Endothelial cell of umbilical vein (primary cell): ENCODE measurements around the gene CNST. TPM values are rescaled to one million over a fixed set of nuclear protein-coding genes. Genes with fewer than 3 reads are reported as not detected.

Experiments
- BruUV-seq: library from RNA; stranded (reverse); fragments of 400-500 nt; replicated peaks from 2 replicates; lab custom pipeline; 2021; lab: Mats Ljungman, UMichigan
- CTCF ChIA-PET: fragments of 300-600, 350-600 bp; sonication (Branson Sonifier 250); formaldehyde crosslinking; loops from one replicate; lab custom pipeline; 2021; ENCODE audit warnings: antibody characterized with exemption, inconsistent platforms; lab: Charles Lee
- POLR2A ChIA-PET: fragments of 300-600, 350-600 bp; sonication (Branson Sonifier 250); formaldehyde crosslinking; loops from one replicate; lab custom pipeline; 2021; ENCODE audit warnings: antibody characterized with exemption, inconsistent platforms; lab: Charles Lee
- DNase-seq: peaks from one replicate; pipeline ENCODE4 v3.0.0-alpha.2; 2011; ENCODE audit warnings: low read depth, low spot score
- FAIRE-seq: peaks from 2 replicates; lab custom pipeline; 2011; peaks lifted over from hg19 to GRCh38; lab: Jason Lieb, UNC
- H2AFZ ChIP-seq: 2 replicates; pipeline ENCODE4 v1.6.0; 2012; ENCODE audit warnings: low read depth, low read length, control low read depth, inconsistent platforms
- H3K27ac ChIP-seq: 2 replicates; pipeline ENCODE4 v1.5.1; 2011; ENCODE audit warnings: low read depth, mild to moderate bottlenecking, control low read depth, low read length, moderate library complexity; ENCODE audit not compliant: insufficient read depth
- H3K27me3 ChIP-seq, 2 experiments: 2 replicates each; pipeline versions ENCODE4 v1.6.0 to v1.6.1; 2011; ENCODE audit warnings: low read length in 2 of 2, mixed read lengths in 1 of 2; ENCODE audit not compliant: control insufficient read depth in 2 of 2, insufficient read depth in 2 of 2
- H3K36me3 ChIP-seq, 2 experiments: 2 replicates in 1 of 2; 3 replicates in 1 of 2; pipeline ENCODE4 v1.5.1; 2011; ENCODE audit warnings: low read length in 2 of 2, mild to moderate bottlenecking in 1 of 2, moderate library complexity in 1 of 2; ENCODE audit not compliant: control insufficient read depth in 2 of 2, insufficient read depth in 2 of 2; ENCODE audit errors: extremely low read depth in 1 of 2
- H3K4me1 ChIP-seq: 3 replicates; pipeline ENCODE4 v1.5.1; 2011; ENCODE audit warnings: mild to moderate bottlenecking, low read length; ENCODE audit not compliant: control insufficient read depth, insufficient read depth; ENCODE audit errors: extremely low read depth
- H3K4me2 ChIP-seq: 2 replicates; pipeline ENCODE4 v1.6.1; 2011; ENCODE audit warnings: low read length, control low read depth, mixed read lengths; ENCODE audit not compliant: insufficient read depth
- H3K4me3 ChIP-seq, 3 experiments: fragments of 200-600 bp in 1 of 3; sonication (generic), shearing (Covaris generic) in 1 of 3; replicated peaks in 1 of 3; 2 replicates each; pipeline ENCODE4 v1.5.1; 2011 to 2016; ENCODE audit warnings: control low read depth in 3 of 3, low read length in 3 of 3, mild to moderate bottlenecking in 2 of 3, inconsistent platforms in 1 of 3, low read depth in 1 of 3, moderate library complexity in 1 of 3; ENCODE audit not compliant: insufficient read depth in 1 of 3
- H3K79me2 ChIP-seq: 2 replicates; pipeline ENCODE4 v1.6.0; 2012; ENCODE audit warnings: low read length, inconsistent platforms; ENCODE audit not compliant: control insufficient read depth, insufficient read depth
- H3K9ac ChIP-seq: replicated peaks from 2 replicates; pipeline ENCODE3; 2011; ENCODE audit warnings: low read length, control low read depth; ENCODE audit not compliant: insufficient read depth; ENCODE audit errors: extremely low read depth
- H3K9me1 ChIP-seq: replicated peaks from 3 replicates; pipeline ENCODE4 v1.6.0; 2011; ENCODE audit warnings: mild to moderate bottlenecking, low read length; ENCODE audit not compliant: control insufficient read depth, insufficient read depth; ENCODE audit errors: extremely low read depth
- H3K9me3 ChIP-seq: replicated peaks from 2 replicates; pipeline ENCODE4 v1.5.1; 2012; ENCODE audit warnings: low read length, inconsistent platforms; ENCODE audit not compliant: control insufficient read depth, insufficient read depth
- H4K20me1 ChIP-seq: replicated peaks from 2 replicates; pipeline ENCODE3; 2011; ENCODE audit warnings: mild to moderate bottlenecking, low read length; ENCODE audit not compliant: control insufficient read depth, insufficient read depth; ENCODE audit errors: extremely low read depth
- EZH2 ChIP-seq: IDR thresholded peaks from 2 replicates; pipeline ENCODE4 v1.6.1; 2012; ENCODE audit warnings: borderline replicate concordance, low read depth, mild to moderate bottlenecking, moderate library complexity, low read length, inconsistent platforms; ENCODE audit not compliant: severe bottlenecking
- FOS ChIP-seq: IDR thresholded peaks from 2 replicates; pipeline ENCODE4 v1.6.1; 2011; ENCODE audit warnings: mild to moderate bottlenecking, low read length, moderate library complexity, borderline replicate concordance; ENCODE audit not compliant: insufficient read depth
- GATA2 ChIP-seq: IDR thresholded peaks from 2 replicates; pipeline ENCODE4 v1.7.0; 2011; ENCODE audit warnings: low read depth, mild to moderate bottlenecking, moderate library complexity, mixed read lengths, low read length; ENCODE audit not compliant: insufficient read length, insufficient read depth
- JUN ChIP-seq: IDR thresholded peaks from 2 replicates; pipeline ENCODE4 v1.6.1; 2011; ENCODE audit warnings: borderline replicate concordance, low read depth; ENCODE audit not compliant: insufficient read length, insufficient read depth
- MYC ChIP-seq: IDR thresholded peaks from one replicate; pipeline ENCODE4 v1.6.1; 2011; ENCODE audit warnings: mild to moderate bottlenecking, low read depth, low read length
- POLR2A ChIP-seq: IDR thresholded peaks from 2 replicates; pipeline ENCODE4 v1.6.1; 2012; ENCODE audit warnings: low read depth, mild to moderate bottlenecking, control low read depth, low read length
- POLR2AphosphoS5 ChIP-seq: IDR thresholded peaks from 2 replicates; pipeline ENCODE4 v1.6.1; 2012; ENCODE audit warnings: low read depth, mild to moderate bottlenecking, control low read depth, low read length, moderate library complexity; ENCODE audit not compliant: insufficient read depth
- dilution Hi-C: fragments of 300-500 bp; cut with MboI; formaldehyde crosslinking; loops from one replicate; pipeline ENCODE4 v1.15.0; 2019; ENCODE audit warnings: low sequenced_read_pairs; ENCODE audit not compliant: extremely low pct_ligation_motif_present
- intact Hi-C: fragments of 100-400 bp; cut with micrococcal nuclease; formaldehyde crosslinking; loops from one replicate; pipeline ENCODE4 v1.10.0; 2022
- polyA plus RNA-seq, 4 experiments: library from polyadenylated mRNA; depleted of rRNA in 3 of 4; stranded (reverse) in 3 of 4; unstranded in 1 of 4; fragments of >200 nt; gene quantifications; 2 replicates each; pipeline versions ENCODE4 v1.2.1 to v1.2.3, GENCODE V29; 2011 to 2012; ENCODE audit warnings: missing spikeins in 1 of 4
- total RNA-seq: library from RNA; stranded (reverse); gene quantifications from 2 replicates; pipeline ENCODE4 v1.2.3, GENCODE V29; 2021
- TF ChIP-seq, protein P1 (sequence below), 2 donors: IDR thresholded peaks; 1 replicate in 1 of 2; 2 replicates in 1 of 2; pipeline ENCODE4 v1.5.1; 2011; ENCODE audit warnings: low read length in 2 of 2, mild to moderate bottlenecking in 2 of 2, moderate library complexity in 2 of 2, control low read depth in 1 of 2, inconsistent platforms in 1 of 2, low read depth in 1 of 2; ENCODE audit not compliant: insufficient read depth in 1 of 2; ENCODE audit errors: extremely low read depth in 1 of 2
- TF ChIP-seq, protein P2 (sequence below): IDR thresholded peaks from 2 replicates; pipeline ENCODE4 v1.6.1; 2011; ENCODE audit not compliant: insufficient read depth, insufficient read length

CNST gene
- total and polyA plus RNA-seq, 2 donors (not counting 3 experiments of a cell fraction or from before 2014, with no cell fraction given), result 6.3 to 18.1 TPM

GRCh38 chr1:246622035-246622652, 55.9 kb downstream of the CNST start:
- Histone ChIP-seq H3K4me3 (no peak overlapping the region), H3K9me3 (no peaks in the 10 kb centered on the region), H3K9me1 (no peaks in the 10 kb centered on the region), H4K20me1 (no peaks in the 10 kb centered on the region), H3K27ac (no peak overlapping the region), H3K4me1 (no peaks in the 10 kb centered on the region), H3K4me2 (no peak overlapping the region), H2AFZ (no peak overlapping the region), H3K36me3 (peaks cover 0 to 2% of the 10 kb centered on the region in 2 experiments), H3K9ac (no peak overlapping the region), H3K27me3 (no peaks in the 10 kb centered on the region), H3K79me2 (peaks cover 6% of the 10 kb centered on the region)
- dilution Hi-C loops (no loop called here), intact Hi-C loops (no loop called here)
- POLR2A ChIA-PET, result no interaction called here
- CTCF ChIA-PET, result no interaction called here
- TF ChIP-seq GATA2 (no peak), POLR2AphosphoS5 (no peak), FOS (no peak), POLR2A (no peak), MYC (no peak), EZH2 (no peak), JUN (no peak)
- no peak for FAIRE-seq
- DNase-seq, result no peak
- BruUV-seq, result no TSS peak

GRCh38 chr1:246624091-246624490, 57.8 kb downstream of the CNST start:
- H3K27ac ChIP-seq, result no peak overlapping the region
- no peak overlapping the region for H2AFZ ChIP-seq
- H3K4me1 ChIP-seq, result no peaks in the 10 kb centered on the region
- H3K9me1 ChIP-seq, result no peaks in the 10 kb centered on the region
- FAIRE-seq (no peak), DNase-seq (no peak)
- BruUV-seq, result no TSS peak
- dilution Hi-C loops (no loop called here), intact Hi-C loops (no loop called here)
- H3K9me3 ChIP-seq, result no peaks in the 10 kb centered on the region
- no peak overlapping the region for H3K9ac ChIP-seq
- no peaks in the 10 kb centered on the region for H4K20me1 ChIP-seq
- TF ChIP-seq GATA2 (no peak), FOS (no peak), POLR2AphosphoS5 (no peak), JUN (no peak), MYC (no peak), EZH2 (no peak), POLR2A (no peak)
- TF ChIP-seq, protein P1, sequence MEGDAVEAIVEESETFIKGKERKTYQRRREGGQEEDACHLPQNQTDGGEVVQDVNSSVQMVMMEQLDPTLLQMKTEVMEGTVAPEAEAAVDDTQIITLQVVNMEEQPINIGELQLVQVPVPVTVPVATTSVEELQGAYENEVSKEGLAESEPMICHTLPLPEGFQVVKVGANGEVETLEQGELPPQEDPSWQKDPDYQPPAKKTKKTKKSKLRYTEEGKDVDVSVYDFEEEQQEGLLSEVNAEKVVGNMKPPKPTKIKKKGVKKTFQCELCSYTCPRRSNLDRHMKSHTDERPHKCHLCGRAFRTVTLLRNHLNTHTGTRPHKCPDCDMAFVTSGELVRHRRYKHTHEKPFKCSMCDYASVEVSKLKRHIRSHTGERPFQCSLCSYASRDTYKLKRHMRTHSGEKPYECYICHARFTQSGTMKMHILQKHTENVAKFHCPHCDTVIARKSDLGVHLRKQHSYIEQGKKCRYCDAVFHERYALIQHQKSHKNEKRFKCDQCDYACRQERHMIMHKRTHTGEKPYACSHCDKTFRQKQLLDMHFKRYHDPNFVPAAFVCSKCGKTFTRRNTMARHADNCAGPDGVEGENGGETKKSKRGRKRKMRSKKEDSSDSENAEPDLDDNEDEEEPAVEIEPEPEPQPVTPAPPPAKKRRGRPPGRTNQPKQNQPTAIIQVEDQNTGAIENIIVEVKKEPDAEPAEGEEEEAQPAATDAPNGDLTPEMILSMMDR (IDR thresholded peaks at IDR 0.05; ENCODE audit: extremely low read depth in 1 of 2, insufficient read depth in 1 of 2, low read depth in 1 of 2, low read length in 2 of 2), result no peak
- TF ChIP-seq, protein P2, sequence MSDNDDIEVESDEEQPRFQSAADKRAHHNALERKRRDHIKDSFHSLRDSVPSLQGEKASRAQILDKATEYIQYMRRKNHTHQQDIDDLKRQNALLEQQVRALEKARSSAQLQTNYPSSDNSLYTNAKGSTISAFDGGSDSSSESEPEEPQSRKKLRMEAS, result no peak
- H3K36me3 ChIP-seq, result peaks cover 0 to 2% of the 10 kb centered on the region in 2 experiments
- no peaks in the 10 kb centered on the region for H3K79me2 ChIP-seq
- ChIA-PET CTCF (no interaction called here), POLR2A (no interaction called here)
- no peak overlapping the region for H3K4me3 ChIP-seq
- no peaks in the 10 kb centered on the region for H3K27me3 ChIP-seq
- H3K4me2 ChIP-seq, result no peak overlapping the region
